Measurements from ENCODE around the gene NRP1.
"Not testable (repeated sequence)": the region's sequence is repeated elsewhere in the genome, so short reads cannot be mapped to it uniquely, and the experiment has no call there.

The NRP1 gene

GRCh38 chr10:33334153-33334804, at the start of gene NRP1:
Gene NRP1, minus strand, starts transcription at chr10:33334667. Its CDS starts 285 bp downstream, at chr10:33334382.
- no peak for FAIRE-seq

- FAIRE-seq: not testable (repeated sequence)
These were observed 49.7 kb upstream of the NRP1 start for GRCh38 chr10:33384201-33384600.

GRCh38 chr10:33382921-33383713, 48.6 kb upstream of the NRP1 start:
- FAIRE-seq: no peak

- FAIRE-seq: no peak
These were observed 47.7 kb upstream of the NRP1 start for GRCh38 chr10:33382216-33382600.

- FAIRE-seq: no peak
These were observed 47.2 kb upstream of the NRP1 start for GRCh38 chr10:33381451-33382215.

- FAIRE-seq: no peak
These were observed 43.2 kb upstream of the NRP1 start for GRCh38 chr10:33377658-33378025.

- no peak for FAIRE-seq
These were observed 42.6 kb upstream of the NRP1 start for GRCh38 chr10:33376976-33377657.

GRCh38 chr10:33376476-33376875, 42.0 kb upstream of the NRP1 start:
- no peak for FAIRE-seq

GRCh38 chr10:33373263-33373662, 38.8 kb upstream of the NRP1 start:
- FAIRE-seq: no peak

GRCh38 chr10:33371234-33371633, 36.8 kb upstream of the NRP1 start:
- no peak for FAIRE-seq

GRCh38 chr10:33370434-33370930, 36.0 kb upstream of the NRP1 start:
- no peak for FAIRE-seq

GRCh38 chr10:33368086-33368485, 33.6 kb upstream of the NRP1 start:
- FAIRE-seq: no peak

- FAIRE-seq: no peak
These were observed 31.5 kb upstream of the NRP1 start for GRCh38 chr10:33365871-33366411.

GRCh38 chr10:33365301-33365700, 30.8 kb upstream of the NRP1 start:
- FAIRE-seq: no peak

- no peak for FAIRE-seq
These were observed 28.6 kb upstream of the NRP1 start for GRCh38 chr10:33363106-33363505.

- no peak for FAIRE-seq
These were observed 23.5 kb upstream of the NRP1 start for GRCh38 chr10:33358016-33358415.

- FAIRE-seq: no peak
These were observed 20.8 kb upstream of the NRP1 start for GRCh38 chr10:33355274-33355673.

GRCh38 chr10:33353853-33354252, 19.4 kb upstream of the NRP1 start:
- no peak for FAIRE-seq

- no peak for FAIRE-seq
These were observed 18.9 kb upstream of the NRP1 start for GRCh38 chr10:33353334-33353733.

- no peak for FAIRE-seq
These were observed 18.1 kb upstream of the NRP1 start for GRCh38 chr10:33352615-33353014.

- no peak for FAIRE-seq
These were observed 17.7 kb upstream of the NRP1 start for GRCh38 chr10:33352175-33352574.

- FAIRE-seq: no peak
These were observed 15.6 kb upstream of the NRP1 start for GRCh38 chr10:33350041-33350440.

- no peak for FAIRE-seq
These were observed 14.8 kb upstream of the NRP1 start for GRCh38 chr10:33349268-33349667.

All from TTC549 (cell line).